Measurements from ENCODE around the gene BID. TPM values are rescaled to one million over a fixed set of nuclear protein-coding genes. Genes with fewer than 3 reads are reported as not detected.

The BID gene
- total RNA-seq, 1 experiment from 2014 or later = 66.7 TPM

DNA sequence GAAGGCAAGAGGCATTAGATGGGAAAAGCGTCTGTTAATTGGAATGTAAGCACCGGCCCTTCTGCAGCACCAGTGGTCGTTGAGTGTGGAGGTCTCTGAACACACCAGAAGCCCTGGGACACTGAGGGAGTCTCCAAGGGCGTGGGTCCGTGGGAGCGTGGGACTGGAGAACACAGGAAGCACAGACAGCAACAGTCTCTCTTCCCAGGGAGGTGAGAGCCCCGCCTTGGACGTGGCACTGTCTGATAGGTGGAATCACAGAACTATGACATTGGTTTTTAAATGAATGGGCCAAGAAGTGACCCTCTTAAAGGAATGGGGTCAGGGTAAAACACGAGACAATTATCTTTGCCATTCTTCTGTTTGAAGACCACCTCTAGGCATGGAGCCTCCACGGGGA, 28.1 kb upstream of the BID start:
- no peaks in the 10 kb centered on the region; the same call in 1 of the 2 replicates for H3K36me3 ChIP-seq (ENCODE audit: control insufficient read depth, insufficient read depth, low read length)
- DNase-seq (ENCODE audit: low read depth, low spot score) (no peak), ATAC-seq (no peak)
- BruUV-seq (replicated peaks) = no TSS peak
- CTCF ChIA-PET = no interaction called here
- TF ChIP-seq TCF7L2 (IDR thresholded peaks at IDR 0.05; ENCODE audit: low read depth, low read length) = no peak
- no peak for TF ChIP-seq POLR2AphosphoS5 (IDR thresholded peaks at IDR 0.05; ENCODE audit: low read depth, low read length)
- TF ChIP-seq, protein P1, sequence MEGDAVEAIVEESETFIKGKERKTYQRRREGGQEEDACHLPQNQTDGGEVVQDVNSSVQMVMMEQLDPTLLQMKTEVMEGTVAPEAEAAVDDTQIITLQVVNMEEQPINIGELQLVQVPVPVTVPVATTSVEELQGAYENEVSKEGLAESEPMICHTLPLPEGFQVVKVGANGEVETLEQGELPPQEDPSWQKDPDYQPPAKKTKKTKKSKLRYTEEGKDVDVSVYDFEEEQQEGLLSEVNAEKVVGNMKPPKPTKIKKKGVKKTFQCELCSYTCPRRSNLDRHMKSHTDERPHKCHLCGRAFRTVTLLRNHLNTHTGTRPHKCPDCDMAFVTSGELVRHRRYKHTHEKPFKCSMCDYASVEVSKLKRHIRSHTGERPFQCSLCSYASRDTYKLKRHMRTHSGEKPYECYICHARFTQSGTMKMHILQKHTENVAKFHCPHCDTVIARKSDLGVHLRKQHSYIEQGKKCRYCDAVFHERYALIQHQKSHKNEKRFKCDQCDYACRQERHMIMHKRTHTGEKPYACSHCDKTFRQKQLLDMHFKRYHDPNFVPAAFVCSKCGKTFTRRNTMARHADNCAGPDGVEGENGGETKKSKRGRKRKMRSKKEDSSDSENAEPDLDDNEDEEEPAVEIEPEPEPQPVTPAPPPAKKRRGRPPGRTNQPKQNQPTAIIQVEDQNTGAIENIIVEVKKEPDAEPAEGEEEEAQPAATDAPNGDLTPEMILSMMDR (IDR thresholded peaks at IDR 0.05) = no peak
- TF ChIP-seq, protein P2, sequence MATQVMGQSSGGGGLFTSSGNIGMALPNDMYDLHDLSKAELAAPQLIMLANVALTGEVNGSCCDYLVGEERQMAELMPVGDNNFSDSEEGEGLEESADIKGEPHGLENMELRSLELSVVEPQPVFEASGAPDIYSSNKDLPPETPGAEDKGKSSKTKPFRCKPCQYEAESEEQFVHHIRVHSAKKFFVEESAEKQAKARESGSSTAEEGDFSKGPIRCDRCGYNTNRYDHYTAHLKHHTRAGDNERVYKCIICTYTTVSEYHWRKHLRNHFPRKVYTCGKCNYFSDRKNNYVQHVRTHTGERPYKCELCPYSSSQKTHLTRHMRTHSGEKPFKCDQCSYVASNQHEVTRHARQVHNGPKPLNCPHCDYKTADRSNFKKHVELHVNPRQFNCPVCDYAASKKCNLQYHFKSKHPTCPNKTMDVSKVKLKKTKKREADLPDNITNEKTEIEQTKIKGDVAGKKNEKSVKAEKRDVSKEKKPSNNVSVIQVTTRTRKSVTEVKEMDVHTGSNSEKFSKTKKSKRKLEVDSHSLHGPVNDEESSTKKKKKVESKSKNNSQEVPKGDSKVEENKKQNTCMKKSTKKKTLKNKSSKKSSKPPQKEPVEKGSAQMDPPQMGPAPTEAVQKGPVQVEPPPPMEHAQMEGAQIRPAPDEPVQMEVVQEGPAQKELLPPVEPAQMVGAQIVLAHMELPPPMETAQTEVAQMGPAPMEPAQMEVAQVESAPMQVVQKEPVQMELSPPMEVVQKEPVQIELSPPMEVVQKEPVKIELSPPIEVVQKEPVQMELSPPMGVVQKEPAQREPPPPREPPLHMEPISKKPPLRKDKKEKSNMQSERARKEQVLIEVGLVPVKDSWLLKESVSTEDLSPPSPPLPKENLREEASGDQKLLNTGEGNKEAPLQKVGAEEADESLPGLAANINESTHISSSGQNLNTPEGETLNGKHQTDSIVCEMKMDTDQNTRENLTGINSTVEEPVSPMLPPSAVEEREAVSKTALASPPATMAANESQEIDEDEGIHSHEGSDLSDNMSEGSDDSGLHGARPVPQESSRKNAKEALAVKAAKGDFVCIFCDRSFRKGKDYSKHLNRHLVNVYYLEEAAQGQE (IDR thresholded peaks at IDR 0.05; ENCODE audit: insufficient read depth in 1 of 2, low read depth in 2 of 2, low read length in 1 of 2) = no peak
- no peak for TF ChIP-seq SIN3A (IDR thresholded peaks at IDR 0.05; ENCODE audit: borderline replicate concordance, insufficient read depth, low read depth, low read length)
- in situ Hi-C loops (cut with HindIII; ENCODE audit: low pct_unique_long_range_greater_than_20kb, low sequenced_read_pairs) = no loop called here
- H3K27ac ChIP-seq (ENCODE audit: low read length) = no peak overlapping the region
- H3K9me3 ChIP-seq (ENCODE audit: control insufficient read depth, insufficient read depth, low read depth, low read length) = no peaks in the 10 kb centered on the region
- intact Hi-C loops (cut with micrococcal nuclease; ENCODE audit: unreplicated experiment) = no loop called here
- no peaks in the 10 kb centered on the region for H3K4me1 ChIP-seq (ENCODE audit: control insufficient read depth, insufficient read depth, low read length)
- no peaks in the 10 kb centered on the region for H3K27me3 ChIP-seq (ENCODE audit: control insufficient read depth, insufficient read depth, low read length)
- H3K4me3 ChIP-seq (ENCODE audit: low read depth in 2 of 2, low read length in 2 of 2) = no peak overlapping the region
- POLR2A ChIA-PET = no interaction called here

DNA sequence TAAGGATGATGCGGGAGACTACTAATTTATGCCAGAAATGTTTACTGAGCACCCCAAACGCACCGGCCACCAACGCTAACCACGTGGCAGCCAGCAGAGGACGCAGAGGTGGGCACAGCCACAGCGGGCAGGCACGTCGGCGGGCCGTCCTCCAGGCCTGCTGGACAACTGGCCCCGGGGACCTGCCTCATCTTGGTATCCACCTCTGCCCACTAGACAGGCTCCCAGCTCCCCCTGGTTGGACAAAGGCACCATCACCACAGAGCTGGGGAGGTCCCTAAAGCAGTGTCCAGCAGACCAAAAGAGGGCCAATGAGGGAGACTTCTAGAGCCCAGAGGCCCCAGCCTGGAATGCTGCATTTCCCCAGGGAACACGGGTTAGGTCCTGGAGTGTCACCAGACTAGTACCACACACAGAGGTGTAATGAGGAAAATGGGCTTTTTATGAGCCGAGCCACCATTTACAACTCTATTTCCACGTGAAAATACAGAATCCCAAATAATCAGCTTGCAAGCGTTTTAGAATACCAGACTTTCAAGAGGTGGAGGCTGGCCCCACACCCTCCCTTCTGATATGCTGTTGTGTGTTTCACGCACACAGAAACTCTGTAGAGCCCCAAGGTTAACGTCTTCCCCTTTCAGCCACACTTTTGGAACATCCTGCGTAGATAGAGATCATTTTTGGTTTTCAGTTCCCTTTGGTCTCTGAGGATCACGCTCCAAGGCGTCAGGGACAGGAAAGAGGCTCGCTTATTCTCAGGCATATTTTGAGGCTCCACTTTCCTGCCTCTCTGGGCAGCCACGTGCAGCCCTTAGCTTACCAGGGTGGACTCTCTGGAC, 23.7 kb upstream of the BID start:
- no peak overlapping the region for H3K4me3 ChIP-seq (ENCODE audit: low read depth in 2 of 2, low read length in 2 of 2)
- POLR2A ChIA-PET = no interaction called here
- ATAC-seq = peak; percentile 30; the same call in 1 of the 2 replicates

More for the DNA sequence above, 23.7 kb upstream of the BID start:
- no TSS peak for BruUV-seq (replicated peaks)
- Histone ChIP-seq H3K27ac (ENCODE audit: low read length) (no peak overlapping the region), H3K4me1 (ENCODE audit: control insufficient read depth, insufficient read depth, low read length) (no peaks in the 10 kb centered on the region), H3K27me3 (ENCODE audit: control insufficient read depth, insufficient read depth, low read length) (no peaks in the 10 kb centered on the region), H3K36me3 (ENCODE audit: control insufficient read depth, insufficient read depth, low read length) (no peaks in the 10 kb centered on the region), H3K9me3 (ENCODE audit: control insufficient read depth, insufficient read depth, low read depth, low read length) (no peaks in the 10 kb centered on the region)
- intact Hi-C loops (cut with micrococcal nuclease; ENCODE audit: unreplicated experiment) (no loop called here), in situ Hi-C loops (cut with HindIII; ENCODE audit: low pct_unique_long_range_greater_than_20kb, low sequenced_read_pairs) (no loop called here)
- CTCF ChIA-PET = interaction anchor here (0.6 kb wide), 2 partner anchors 43 to 55 kb away, joined by 6 to 7 read pairs; no protein-coding TSS in a partner anchor
- DNase-seq (ENCODE audit: low read depth, low spot score) = no peak
- TF ChIP-seq, protein P2 (IDR thresholded peaks at IDR 0.05; ENCODE audit: insufficient read depth in 1 of 2, low read depth in 2 of 2, low read length in 1 of 2) = no peak
- TF ChIP-seq, protein P1 (IDR thresholded peaks at IDR 0.05) = no peak
- TF ChIP-seq POLR2AphosphoS5 (IDR thresholded peaks at IDR 0.05; ENCODE audit: low read depth, low read length) = no peak
- TF ChIP-seq SIN3A (IDR thresholded peaks at IDR 0.05; ENCODE audit: borderline replicate concordance, insufficient read depth, low read depth, low read length) = no peak
- TF ChIP-seq TCF7L2 (IDR thresholded peaks at IDR 0.05; ENCODE audit: low read depth, low read length) = no peak
